ENCODE results near the gene ELN.

The ELN gene

DNA sequence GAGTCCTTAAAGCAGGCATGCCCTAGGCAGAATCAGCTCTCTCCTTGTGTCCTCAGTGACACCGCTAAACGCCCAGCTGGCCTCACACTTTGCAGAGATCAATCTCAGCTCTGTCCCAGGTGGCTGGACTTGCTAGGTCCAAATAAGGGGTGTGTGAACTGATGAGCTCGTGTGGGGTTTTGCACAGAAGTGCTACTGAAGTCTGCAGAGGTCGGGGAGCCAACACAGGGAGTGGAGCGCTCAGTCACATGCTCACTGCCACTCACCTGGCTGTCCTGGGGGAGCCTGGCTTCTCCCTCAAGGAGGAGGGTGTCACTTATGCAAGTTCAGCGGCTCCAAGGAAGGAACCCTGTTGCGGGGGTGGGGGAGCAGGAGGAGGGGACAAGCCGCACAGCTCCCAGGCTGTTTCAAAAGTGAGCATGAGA is 2.0 kb downstream of the ELN start:
- ChIA-PET POLR2A (no interaction called here), CTCF (interaction anchor here (0.9 to 1.4 kb wide), 2 partner anchors 8 to 371 kb away, joined by 3 to 4 read pairs; no protein-coding TSS in a partner anchor)
- TF ChIP-seq, protein P1, sequence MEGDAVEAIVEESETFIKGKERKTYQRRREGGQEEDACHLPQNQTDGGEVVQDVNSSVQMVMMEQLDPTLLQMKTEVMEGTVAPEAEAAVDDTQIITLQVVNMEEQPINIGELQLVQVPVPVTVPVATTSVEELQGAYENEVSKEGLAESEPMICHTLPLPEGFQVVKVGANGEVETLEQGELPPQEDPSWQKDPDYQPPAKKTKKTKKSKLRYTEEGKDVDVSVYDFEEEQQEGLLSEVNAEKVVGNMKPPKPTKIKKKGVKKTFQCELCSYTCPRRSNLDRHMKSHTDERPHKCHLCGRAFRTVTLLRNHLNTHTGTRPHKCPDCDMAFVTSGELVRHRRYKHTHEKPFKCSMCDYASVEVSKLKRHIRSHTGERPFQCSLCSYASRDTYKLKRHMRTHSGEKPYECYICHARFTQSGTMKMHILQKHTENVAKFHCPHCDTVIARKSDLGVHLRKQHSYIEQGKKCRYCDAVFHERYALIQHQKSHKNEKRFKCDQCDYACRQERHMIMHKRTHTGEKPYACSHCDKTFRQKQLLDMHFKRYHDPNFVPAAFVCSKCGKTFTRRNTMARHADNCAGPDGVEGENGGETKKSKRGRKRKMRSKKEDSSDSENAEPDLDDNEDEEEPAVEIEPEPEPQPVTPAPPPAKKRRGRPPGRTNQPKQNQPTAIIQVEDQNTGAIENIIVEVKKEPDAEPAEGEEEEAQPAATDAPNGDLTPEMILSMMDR (IDR thresholded peaks at IDR 0.05; ENCODE audit: control extremely low read depth, extremely low read depth, low read depth, missing control alignments): no peak
- DNase-seq (ENCODE audit: extremely low spot score): no peak

DNA sequence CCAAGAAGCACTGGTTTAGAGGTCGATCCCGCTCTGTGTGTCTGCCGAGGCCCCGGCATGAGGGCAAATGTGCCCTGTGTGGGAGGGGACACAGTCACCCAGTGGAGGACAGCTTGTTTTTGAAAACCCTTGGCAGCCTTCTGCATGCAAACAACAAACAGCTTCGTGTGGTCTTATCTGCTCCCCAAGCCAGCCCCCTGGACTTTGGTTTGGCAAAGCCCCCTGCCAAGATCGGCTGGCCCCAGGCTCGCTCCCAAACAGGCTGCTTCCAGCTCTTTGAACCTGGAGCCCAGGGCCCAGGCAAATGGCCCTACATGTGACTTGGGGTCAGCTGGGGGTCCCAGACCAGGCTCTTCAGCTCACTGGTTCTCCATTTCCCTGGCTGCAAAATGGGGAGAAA is 2.9 kb downstream of the ELN start:
- ChIA-PET CTCF (interaction anchor here (1.4 kb wide), 1 partner anchor 370 kb away, joined by 4 read pairs; no protein-coding TSS in a partner anchor), POLR2A (no interaction called here)
- no peak for DNase-seq (ENCODE audit: extremely low spot score)
- TF ChIP-seq, protein P1 (IDR thresholded peaks at IDR 0.05; ENCODE audit: control extremely low read depth, extremely low read depth, low read depth, missing control alignments): no peak

DNA sequence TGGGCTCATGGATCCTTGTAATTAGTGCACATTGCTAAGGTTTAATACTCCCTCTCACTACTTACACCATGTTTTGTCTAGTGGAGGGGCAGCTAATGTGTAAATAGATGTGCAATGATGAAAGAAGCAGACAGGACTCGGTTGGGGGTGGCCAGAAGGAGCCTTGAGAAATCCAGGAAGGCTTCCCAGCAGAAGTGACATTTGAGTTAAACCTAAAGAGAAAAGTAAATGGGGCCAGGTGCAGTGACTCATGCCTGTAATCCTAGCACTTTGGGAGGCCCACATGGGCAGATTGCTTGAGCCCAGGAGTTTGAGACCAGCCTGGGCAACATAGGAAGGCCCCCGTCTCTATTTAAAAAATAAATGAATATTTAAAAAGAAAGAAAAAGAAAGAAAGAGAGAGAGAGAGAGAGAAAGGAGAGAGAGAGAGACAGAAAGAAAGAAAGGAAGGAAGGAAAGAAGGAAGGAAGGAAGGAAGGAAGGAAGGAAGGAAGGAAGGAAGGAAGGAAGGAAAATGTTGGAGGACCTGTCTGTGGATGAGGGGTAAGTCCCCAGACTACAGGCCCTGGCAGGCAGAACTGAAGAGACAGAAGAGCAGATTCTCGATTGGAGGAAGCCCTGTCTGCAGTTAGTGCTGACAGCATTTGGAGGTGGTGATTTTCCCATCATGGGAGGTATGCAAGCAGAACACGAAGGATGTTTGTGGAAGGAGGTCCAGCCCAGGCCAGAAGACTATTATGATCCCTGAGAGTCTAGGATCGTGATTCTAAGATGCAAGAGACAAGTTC is 3.6 kb downstream of the ELN start:
- DNase-seq (ENCODE audit: extremely low spot score): no peak
- POLR2A ChIA-PET: no interaction called here
- CTCF ChIA-PET: no interaction called here
- TF ChIP-seq, protein P1 (IDR thresholded peaks at IDR 0.05; ENCODE audit: control extremely low read depth, extremely low read depth, low read depth, missing control alignments): no peak

DNA sequence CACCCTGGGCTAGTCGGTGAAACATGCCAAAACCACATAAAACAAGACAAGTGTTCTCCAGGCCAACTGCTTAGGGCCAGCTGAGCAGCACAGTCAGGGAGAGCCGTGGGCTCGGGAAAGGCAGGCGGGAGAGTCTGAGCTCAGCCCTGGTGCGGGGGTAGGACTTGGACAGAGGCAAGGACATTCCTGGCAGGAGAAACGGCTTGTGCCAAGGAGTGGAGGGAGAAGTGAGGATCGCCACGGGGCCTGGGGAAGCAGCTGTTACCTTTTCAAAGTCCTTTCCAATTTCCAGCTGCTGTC is 4.2 kb downstream of the ELN start:
- TF ChIP-seq, protein P1 (IDR thresholded peaks at IDR 0.05; ENCODE audit: control extremely low read depth, extremely low read depth, low read depth, missing control alignments): no peak
- ChIA-PET CTCF (no interaction called here), POLR2A (no interaction called here)
- no peak for DNase-seq (ENCODE audit: extremely low spot score)

DNA sequence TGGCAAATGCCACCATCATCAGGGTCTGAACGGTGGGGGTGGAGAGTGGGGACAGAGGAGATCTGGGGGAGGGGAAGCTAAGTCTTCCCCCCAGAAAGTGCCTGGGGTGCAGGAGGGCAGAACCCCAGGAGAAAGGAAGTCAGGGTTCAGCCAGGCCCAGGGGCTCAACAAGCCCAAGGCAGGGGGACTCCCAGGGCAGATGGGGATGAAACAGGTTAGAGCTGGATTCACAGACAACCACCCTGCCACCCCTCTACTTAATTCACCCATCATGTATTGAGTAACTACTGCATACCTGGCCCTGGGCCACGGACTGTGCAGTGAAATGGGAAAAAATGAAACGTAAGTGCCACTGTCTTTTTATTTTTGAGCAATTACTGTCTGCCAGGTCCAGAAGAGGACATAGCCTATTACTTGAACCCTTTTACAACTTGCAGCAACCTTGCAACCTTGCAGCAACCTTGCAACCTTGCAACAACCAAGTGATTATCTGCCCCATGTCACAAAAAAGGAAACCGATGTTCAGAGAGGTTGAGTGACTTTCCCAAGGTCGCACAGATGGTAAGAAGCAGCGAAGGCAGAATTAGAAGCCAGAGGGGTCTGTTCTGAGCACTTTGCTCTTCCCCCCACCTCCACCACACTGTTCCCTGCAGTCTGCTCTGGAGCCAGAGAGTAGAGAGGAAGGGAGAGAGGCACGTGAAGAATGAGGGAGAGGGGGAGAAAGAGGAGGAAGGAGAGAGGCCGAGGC is 4.8 kb downstream of the ELN start:
- TF ChIP-seq, protein P1 (IDR thresholded peaks at IDR 0.05; ENCODE audit: control extremely low read depth, extremely low read depth, low read depth, missing control alignments): no peak
- ChIA-PET CTCF (no interaction called here), POLR2A (no interaction called here)
- no peak for DNase-seq (ENCODE audit: extremely low spot score)

DNA sequence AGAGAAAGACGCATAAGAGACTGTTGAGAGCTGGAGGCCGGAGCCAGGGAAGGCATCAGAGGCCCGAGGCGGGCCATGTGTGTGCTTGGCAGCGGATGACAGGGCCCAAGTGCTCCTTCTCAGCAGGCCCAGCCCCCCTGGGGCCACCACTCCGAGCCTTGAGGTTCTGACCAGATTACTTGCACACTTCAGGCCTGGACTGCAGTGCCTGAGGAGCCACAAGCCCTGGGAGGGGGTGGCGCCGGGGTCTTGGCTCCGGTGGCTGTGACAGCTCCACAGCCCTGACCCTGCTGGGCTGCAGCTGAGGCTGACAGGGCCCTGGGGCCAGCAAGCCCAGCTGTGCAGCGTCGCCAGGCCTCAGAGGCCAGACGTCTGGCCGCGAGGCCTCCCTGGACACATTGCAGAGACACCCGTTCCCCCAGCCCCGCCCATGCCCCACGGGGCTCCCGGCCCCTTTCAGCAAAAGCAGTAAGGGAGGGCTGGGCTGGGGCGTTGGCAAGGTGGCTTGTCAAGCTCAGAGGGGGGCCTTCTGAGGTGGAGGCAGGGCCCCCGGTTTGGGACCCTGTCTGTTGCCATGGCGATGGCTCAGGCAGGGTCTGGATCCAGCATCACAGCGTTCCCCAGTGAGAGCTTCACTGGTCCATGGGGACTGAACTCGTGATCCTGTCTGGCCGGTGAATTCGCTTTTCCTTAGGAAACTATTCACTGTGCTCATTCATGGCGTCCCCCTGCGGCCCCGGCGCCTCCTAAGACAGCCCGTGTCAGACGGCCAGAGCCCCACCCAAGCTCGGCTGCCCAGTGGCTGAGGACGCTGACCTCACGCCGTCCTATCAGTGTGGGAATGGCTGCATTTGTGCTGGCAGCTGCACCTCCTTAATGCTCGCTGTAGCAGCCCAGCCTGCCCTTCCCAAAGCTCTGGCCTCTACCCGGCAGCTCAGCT is 5.7 kb downstream of the ELN start:
- DNase-seq (ENCODE audit: extremely low spot score): no peak
- ChIA-PET POLR2A (interaction anchor here (0.5 kb wide), 1 partner anchor 175 kb away, joined by 5 read pairs; no protein-coding TSS in a partner anchor), CTCF (interaction anchor here (6.9 kb wide), 1 partner anchor 8 kb away, joined by 52 read pairs; the partner anchor contains the start of gene ELN)
- TF ChIP-seq, protein P1 (IDR thresholded peaks at IDR 0.05; ENCODE audit: control extremely low read depth, extremely low read depth, low read depth, missing control alignments): no peak
